HepG2 (cell line): Measurements from ENCODE around the gene NSD1. TPM values are rescaled to one million over a fixed set of nuclear protein-coding genes. Genes with fewer than 3 reads are reported as not detected.
A peak's percentile ranks its signal among the peaks of the same experiment; 100 is the strongest.

ENCODE experiments used
- HNF4G ChIP-seq, 2 experiments: sonication (generic) in 1 of 2; formaldehyde crosslinking in 1 of 2; IDR thresholded peaks; 2 replicates each; pipeline versions ENCODE4 v1.4.0 to v1.6.1; 2011 to 2020; ENCODE audit warnings: borderline replicate concordance in 2 of 2, low read depth in 2 of 2, mild to moderate bottlenecking in 2 of 2, low read length in 1 of 2, missing genetic modification reagents in 1 of 2, moderate library complexity in 1 of 2
- HNRNPH1 ChIP-seq: fragments of 200-400 bp; formaldehyde crosslinking; optimal IDR thresholded peaks from 2 replicates; pipeline ENCODE3; 2017; ENCODE audit warnings: mild to moderate bottlenecking, low read depth, low read length
- HOXA3 ChIP-seq: sonication (generic); formaldehyde crosslinking; IDR thresholded peaks from 2 replicates; pipeline ENCODE4 v1.5.0; 2020; ENCODE audit warnings: missing genetic modification reagents
- KAT2B ChIP-seq: fragments of 150-350 bp; IDR thresholded peaks from 2 replicates; pipeline ENCODE4 v1.6.1; 2014; ENCODE audit warnings: low read depth, low read length, borderline replicate concordance
- NFIC ChIP-seq: IDR thresholded peaks from 2 replicates; pipeline ENCODE4 v1.6.1; 2012; ENCODE audit warnings: mild to moderate bottlenecking, low read length, inconsistent platforms
- NKX3-1 ChIP-seq: sonication (generic); formaldehyde crosslinking; IDR thresholded peaks from 2 replicates; pipeline ENCODE4 v1.5.0; 2020; ENCODE audit warnings: missing genetic modification reagents
- NR3C1 ChIP-seq: sonication (generic); formaldehyde crosslinking; IDR thresholded peaks from 2 replicates; pipeline ENCODE4 v1.4.0; 2020; ENCODE audit warnings: missing genetic modification reagents
- RFX5 ChIP-seq: IDR thresholded peaks from 2 replicates; pipeline ENCODE4 v1.6.1; 2011; ENCODE audit warnings: low read depth, low read length, improper control_type of control experiment
- SIN3B ChIP-seq: fragments of 150-350 bp; IDR thresholded peaks from 2 replicates; pipeline ENCODE4 v1.6.1; 2014; ENCODE audit warnings: low read length
- TRIM24 ChIP-seq: sonication (generic); formaldehyde crosslinking; IDR thresholded peaks from 2 replicates; pipeline ENCODE4 v1.8.0; 2022; ENCODE audit warnings: mild to moderate bottlenecking, missing genetic modification reagents
- ZNF235 ChIP-seq: sonication (generic); formaldehyde crosslinking; IDR thresholded peaks from 2 replicates; pipeline ENCODE4 v1.8.1; 2023; ENCODE audit warnings: mild to moderate bottlenecking, missing genetic modification reagents, borderline replicate concordance
- ZNF263 ChIP-seq: sonication (generic); formaldehyde crosslinking; IDR thresholded peaks from 2 replicates; pipeline ENCODE4 v1.4.0; 2020; ENCODE audit warnings: missing genetic modification reagents
- ZNF30 ChIP-seq: sonication (generic); formaldehyde crosslinking; IDR thresholded peaks from 2 replicates; pipeline ENCODE4 v1.5.0; 2020; ENCODE audit warnings: mild to moderate bottlenecking, missing genetic modification reagents
- ZNF33A ChIP-seq: sonication (generic); formaldehyde crosslinking; IDR thresholded peaks from 2 replicates; pipeline ENCODE4 v1.5.1; 2020; ENCODE audit warnings: missing genetic modification reagents, mild to moderate bottlenecking, moderate library complexity, borderline replicate concordance
- polyA plus RNA-seq, 8 experiments: library from polyadenylated mRNA; depleted of rRNA in 3 of 8; stranded (reverse) in 7 of 8; unstranded in 1 of 8; fragments of >200 nt; fragmentation: Illumina TruSeq in 4 of 8; extraction: Trizol in 4 of 8; gene quantifications; 2 replicates each; pipeline versions ENCODE4 v1.2.1 to v1.2.3, GENCODE V29; 2011 to 2016; ENCODE audit warnings: low read depth in 4 of 8, missing spikeins in 1 of 8, mixed read lengths in 1 of 8; ENCODE audit not compliant: insufficient read depth in 1 of 8
- total RNA-seq, 5 experiments: library from RNA; depleted of rRNA; stranded (reverse); fragments of >200 nt; fragmentation: Illumina TruSeq; extraction: Trizol; gene quantifications; 2 replicates each; pipeline ENCODE4 v1.2.3, GENCODE V29; 2016; ENCODE audit warnings: low read depth in 1 of 5
- TF ChIP-seq, protein P1 (sequence below): IDR thresholded peaks from 2 replicates; pipeline ENCODE4 v1.6.1; 2012; ENCODE audit warnings: inconsistent platforms
- TF ChIP-seq, protein P2 (sequence below): sonication (generic); formaldehyde crosslinking; IDR thresholded peaks from 2 replicates; pipeline ENCODE4 v1.5.0; 2020; ENCODE audit warnings: missing genetic modification reagents
- TF ChIP-seq, protein P3 (sequence below): sonication (generic); formaldehyde crosslinking; IDR thresholded peaks from 2 replicates; pipeline ENCODE4 v1.5.1; 2020; ENCODE audit warnings: missing genetic modification reagents, mild to moderate bottlenecking, borderline replicate concordance
- TF ChIP-seq, protein P4 (sequence below): sonication (generic); formaldehyde crosslinking; IDR thresholded peaks from 2 replicates; pipeline ENCODE4 v1.4.0; 2020; ENCODE audit warnings: mild to moderate bottlenecking, missing genetic modification reagents
- TF ChIP-seq, protein P5 (sequence below): sonication (generic); formaldehyde crosslinking; IDR thresholded peaks from 2 replicates; pipeline ENCODE4 v1.5.1; 2020; ENCODE audit warnings: mild to moderate bottlenecking, missing genetic modification reagents, moderate library complexity
- TF ChIP-seq, protein P6 (sequence below): sonication (generic); formaldehyde crosslinking; IDR thresholded peaks from 2 replicates; pipeline ENCODE4 v1.5.0; 2020; ENCODE audit warnings: mild to moderate bottlenecking, missing genetic modification reagents

Gene NSD1
- total and polyA plus RNA-seq, 2 of the 13 experiments (the other 11 are each of a cell fraction or from before 2014, with no cell fraction given): 0.01 to 0.09 TPM

DNA sequence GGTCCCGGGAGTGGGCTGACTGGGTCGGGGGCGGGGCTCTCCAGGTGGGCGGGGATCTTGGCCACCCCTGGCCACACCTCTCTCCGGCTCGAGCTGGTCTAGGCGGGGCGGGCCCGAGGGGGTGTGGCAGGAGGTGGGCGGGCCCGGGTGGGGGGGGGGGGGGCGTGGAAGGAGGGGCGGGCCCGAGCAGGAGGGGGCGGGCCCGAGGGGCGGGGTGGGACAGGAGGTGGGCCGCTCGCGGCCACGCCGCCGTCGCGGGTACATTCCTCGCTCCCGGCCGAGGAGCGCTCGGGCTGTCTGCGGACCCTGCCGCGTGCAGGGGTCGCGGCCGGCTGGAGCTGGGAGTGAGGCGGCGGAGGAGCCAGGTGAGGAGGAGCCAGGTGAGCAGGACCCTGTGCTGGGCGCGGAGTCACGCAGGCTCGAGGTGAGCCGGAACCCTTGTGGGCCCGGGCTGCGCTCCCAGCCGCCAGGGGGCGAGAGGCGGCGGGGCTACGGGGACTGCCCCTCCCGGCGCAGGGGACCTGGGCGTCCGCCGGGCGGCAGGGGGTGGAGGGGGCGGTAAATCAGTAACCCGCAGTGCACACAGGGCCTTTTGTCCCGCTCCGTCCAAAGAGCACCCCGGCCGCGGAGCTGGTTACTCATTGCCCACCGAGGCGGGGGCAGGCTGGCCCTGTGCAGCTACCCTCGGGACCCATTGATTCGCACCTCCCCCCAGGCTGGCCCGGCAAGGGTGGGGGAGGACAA, 46.7 kb upstream of the NSD1 start, which contains the start of gene FGFR4 (continued):
- TF ChIP-seq, protein P1, sequence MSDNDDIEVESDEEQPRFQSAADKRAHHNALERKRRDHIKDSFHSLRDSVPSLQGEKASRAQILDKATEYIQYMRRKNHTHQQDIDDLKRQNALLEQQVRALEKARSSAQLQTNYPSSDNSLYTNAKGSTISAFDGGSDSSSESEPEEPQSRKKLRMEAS: peak; percentile 57
- TF ChIP-seq ZNF33A (CRISPR knock-in tag) (no peak), HNRNPH1 (peak; percentile 28), NKX3-1 (0 out of 2 replicates have a peak, but pooled peaks have one; percentile 21), HNF4G (IDR thresholded peaks at IDR 0.05; ENCODE audit: borderline replicate concordance, low read depth, low read length) (peak; percentile 84), HNF4G (CRISPR knock-in tag; IDR thresholded peaks at IDR 0.05; ENCODE audit: borderline replicate concordance, low read depth) (peak; percentile 77; the same call in 1 of the 2 replicates), NFIC (peak; percentile 56; the same call in 1 of the 2 replicates), ZNF263 (peak; percentile 72; the same call in 1 of the 2 replicates), SIN3B (0 out of 2 replicates have a peak, but pooled peaks have one; percentile 47), KAT2B (no peak), TRIM24 (CRISPR knock-in tag) (peak; percentile 54; the same call in 1 of the 2 replicates), NR3C1 (CRISPR knock-in tag) (0 out of 2 replicates have a peak, but pooled peaks have one; percentile 62), HOXA3 (CRISPR knock-in tag) (peak; percentile 78; the same call in 1 of the 2 replicates), RFX5 (peak; percentile 3; the same call in 1 of the 2 replicates), ZNF30 (peak; percentile 86), ZNF235 (CRISPR knock-in tag) (peak; percentile 68; the same call in 1 of the 2 replicates)
- TF ChIP-seq, protein P2, sequence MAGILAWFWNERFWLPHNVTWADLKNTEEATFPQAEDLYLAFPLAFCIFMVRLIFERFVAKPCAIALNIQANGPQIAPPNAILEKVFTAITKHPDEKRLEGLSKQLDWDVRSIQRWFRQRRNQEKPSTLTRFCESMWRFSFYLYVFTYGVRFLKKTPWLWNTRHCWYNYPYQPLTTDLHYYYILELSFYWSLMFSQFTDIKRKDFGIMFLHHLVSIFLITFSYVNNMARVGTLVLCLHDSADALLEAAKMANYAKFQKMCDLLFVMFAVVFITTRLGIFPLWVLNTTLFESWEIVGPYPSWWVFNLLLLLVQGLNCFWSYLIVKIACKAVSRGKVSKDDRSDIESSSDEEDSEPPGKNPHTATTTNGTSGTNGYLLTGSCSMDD (CRISPR knock-in tag): no peak
- TF ChIP-seq, protein P3, sequence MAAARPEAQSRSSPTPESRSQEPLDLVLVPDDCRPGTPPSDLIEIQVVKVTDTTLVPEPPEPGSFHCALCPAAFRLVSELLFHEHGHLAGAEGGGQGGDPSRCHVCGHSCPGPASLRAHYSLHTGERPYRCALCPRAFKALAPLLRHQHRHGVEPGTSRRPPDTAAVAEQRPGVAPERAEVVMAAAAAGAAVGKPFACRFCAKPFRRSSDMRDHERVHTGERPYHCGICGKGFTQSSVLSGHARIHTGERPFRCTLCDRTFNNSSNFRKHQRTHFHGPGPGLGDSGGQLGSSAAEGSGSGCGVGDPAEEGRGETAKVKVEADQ (CRISPR knock-in tag): 0 out of 2 replicates have a peak, but pooled peaks have one; percentile 84
- TF ChIP-seq, protein P4, sequence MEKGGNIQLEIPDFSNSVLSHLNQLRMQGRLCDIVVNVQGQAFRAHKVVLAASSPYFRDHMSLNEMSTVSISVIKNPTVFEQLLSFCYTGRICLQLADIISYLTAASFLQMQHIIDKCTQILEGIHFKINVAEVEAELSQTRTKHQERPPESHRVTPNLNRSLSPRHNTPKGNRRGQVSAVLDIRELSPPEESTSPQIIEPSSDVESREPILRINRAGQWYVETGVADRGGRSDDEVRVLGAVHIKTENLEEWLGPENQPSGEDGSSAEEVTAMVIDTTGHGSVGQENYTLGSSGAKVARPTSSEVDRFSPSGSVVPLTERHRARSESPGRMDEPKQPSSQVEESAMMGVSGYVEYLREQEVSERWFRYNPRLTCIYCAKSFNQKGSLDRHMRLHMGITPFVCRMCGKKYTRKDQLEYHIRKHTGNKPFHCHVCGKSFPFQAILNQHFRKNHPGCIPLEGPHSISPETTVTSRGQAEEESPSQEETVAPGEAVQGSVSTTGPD (CRISPR knock-in tag): no peak
- TF ChIP-seq, protein P5, sequence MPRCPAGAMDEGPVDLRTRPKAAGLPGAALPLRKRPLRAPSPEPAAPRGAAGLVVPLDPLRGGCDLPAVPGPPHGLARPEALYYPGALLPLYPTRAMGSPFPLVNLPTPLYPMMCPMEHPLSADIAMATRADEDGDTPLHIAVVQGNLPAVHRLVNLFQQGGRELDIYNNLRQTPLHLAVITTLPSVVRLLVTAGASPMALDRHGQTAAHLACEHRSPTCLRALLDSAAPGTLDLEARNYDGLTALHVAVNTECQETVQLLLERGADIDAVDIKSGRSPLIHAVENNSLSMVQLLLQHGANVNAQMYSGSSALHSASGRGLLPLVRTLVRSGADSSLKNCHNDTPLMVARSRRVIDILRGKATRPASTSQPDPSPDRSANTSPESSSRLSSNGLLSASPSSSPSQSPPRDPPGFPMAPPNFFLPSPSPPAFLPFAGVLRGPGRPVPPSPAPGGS (CRISPR knock-in tag): peak; percentile 48; the same call in 1 of the 2 replicates
- TF ChIP-seq, protein P6, sequence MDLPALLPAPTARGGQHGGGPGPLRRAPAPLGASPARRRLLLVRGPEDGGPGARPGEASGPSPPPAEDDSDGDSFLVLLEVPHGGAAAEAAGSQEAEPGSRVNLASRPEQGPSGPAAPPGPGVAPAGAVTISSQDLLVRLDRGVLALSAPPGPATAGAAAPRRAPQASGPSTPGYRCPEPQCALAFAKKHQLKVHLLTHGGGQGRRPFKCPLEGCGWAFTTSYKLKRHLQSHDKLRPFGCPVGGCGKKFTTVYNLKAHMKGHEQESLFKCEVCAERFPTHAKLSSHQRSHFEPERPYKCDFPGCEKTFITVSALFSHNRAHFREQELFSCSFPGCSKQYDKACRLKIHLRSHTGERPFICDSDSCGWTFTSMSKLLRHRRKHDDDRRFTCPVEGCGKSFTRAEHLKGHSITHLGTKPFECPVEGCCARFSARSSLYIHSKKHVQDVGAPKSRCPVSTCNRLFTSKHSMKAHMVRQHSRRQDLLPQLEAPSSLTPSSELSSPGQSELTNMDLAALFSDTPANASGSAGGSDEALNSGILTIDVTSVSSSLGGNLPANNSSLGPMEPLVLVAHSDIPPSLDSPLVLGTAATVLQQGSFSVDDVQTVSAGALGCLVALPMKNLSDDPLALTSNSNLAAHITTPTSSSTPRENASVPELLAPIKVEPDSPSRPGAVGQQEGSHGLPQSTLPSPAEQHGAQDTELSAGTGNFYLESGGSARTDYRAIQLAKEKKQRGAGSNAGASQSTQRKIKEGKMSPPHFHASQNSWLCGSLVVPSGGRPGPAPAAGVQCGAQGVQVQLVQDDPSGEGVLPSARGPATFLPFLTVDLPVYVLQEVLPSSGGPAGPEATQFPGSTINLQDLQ (CRISPR knock-in tag): no peak
